ENCODE results near the gene KSR1.
"Not testable (repeated sequence)": the region's sequence is repeated elsewhere in the genome, so short reads cannot be mapped to it uniquely, and the experiment has no call there.

KSR1 gene

DNA sequence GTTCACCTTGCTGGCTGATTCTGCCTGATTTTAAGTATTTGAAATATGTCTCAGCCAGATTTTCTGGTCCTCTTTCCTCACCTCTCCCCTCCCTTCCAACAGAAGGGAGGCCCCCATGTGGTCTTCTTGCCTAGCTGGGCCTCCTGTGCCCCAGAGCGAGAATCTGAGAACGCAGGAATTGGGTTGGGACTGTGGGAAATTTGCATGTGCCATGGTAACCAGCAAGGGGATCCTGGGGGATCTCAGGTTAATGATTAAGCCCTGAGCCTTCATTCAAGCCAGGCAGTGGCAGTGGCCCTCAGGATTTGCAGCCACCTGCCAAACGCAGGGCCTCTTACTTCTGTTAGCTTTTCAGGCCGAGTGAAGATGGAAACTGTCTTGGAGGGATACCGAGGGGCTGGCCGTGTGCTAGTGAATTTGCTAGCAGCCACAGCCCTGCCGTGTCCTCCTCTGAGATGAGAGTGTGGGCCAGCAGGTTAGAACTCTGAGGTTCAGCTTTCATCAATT is 40.2 kb downstream of the KSR1 start:
- no peak for DNase-seq

DNA sequence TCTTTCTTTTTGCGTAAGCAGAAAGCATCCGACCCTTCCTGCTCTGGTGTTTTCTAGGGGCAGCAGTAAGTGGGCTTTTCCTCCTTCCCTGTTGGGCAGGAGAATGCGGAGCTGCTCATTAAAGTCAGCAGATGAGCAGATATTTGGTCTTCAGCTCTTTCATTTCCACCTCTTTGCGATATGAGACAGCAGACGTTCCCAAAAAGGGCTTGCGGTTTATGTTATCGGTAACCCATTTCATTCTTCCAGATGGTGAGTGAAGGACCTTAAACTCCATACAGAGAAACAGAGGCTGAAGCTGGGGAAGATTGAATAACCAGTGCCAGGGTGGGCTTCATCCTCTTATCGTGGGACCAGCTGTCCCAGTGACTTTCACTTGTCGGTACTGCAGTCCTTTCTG is 40.7 kb downstream of the KSR1 start:
- DNase-seq = no peak

DNA sequence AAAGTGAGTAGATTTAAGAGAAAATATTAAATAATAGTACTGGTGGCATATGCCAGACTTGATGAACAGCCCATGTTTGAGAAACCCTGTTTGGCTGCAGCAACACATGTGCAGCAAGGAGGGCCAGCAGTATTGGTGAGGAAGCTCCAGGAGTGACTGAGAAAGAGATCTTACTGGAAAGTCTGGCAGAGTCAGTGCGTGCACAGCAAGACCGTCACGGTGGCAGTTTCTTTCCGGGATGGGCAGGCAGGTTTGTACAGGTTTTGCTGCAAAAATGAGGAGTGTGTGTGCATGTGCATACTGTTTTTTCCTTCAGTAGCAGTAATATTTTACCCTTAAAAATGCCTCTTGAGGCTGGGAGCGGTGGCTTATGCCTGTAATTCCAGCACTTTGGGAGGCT is 41.4 kb downstream of the KSR1 start:
- DNase-seq = no peak

DNA sequence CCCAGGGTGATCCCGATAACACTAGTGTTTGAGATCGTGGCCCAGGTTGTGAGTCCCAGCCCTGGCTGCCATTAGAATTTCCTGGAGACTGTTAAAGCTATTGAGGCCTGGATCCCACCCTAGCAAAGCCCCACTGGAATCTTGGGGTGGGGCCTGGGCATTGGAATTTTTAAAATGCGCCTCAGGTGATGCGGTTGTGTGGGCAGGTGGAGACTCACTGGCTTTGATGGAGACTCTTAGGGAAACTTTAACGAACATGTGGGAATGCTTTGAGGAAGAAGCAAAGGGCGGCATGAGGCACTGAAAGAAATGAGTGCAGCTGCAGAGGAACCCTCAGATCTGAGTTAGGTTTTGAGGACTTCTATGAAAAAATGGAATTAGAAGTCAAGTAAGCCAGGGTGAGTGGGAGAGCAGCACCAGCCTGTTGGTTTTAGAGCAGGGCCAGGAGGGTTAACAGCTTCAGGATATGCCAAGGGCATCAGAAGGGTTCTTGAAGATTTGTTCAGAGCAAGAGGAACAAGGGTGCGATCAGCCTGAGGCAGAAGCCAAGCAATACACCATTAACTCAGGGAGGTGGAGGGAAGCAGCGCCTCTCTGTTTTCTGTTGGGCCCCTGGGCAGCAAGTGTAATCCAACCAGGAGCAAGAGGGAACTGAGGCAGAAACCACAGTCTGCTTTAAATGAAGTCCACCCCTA is 42.5 kb downstream of the KSR1 start:
- no peak for DNase-seq

DNA sequence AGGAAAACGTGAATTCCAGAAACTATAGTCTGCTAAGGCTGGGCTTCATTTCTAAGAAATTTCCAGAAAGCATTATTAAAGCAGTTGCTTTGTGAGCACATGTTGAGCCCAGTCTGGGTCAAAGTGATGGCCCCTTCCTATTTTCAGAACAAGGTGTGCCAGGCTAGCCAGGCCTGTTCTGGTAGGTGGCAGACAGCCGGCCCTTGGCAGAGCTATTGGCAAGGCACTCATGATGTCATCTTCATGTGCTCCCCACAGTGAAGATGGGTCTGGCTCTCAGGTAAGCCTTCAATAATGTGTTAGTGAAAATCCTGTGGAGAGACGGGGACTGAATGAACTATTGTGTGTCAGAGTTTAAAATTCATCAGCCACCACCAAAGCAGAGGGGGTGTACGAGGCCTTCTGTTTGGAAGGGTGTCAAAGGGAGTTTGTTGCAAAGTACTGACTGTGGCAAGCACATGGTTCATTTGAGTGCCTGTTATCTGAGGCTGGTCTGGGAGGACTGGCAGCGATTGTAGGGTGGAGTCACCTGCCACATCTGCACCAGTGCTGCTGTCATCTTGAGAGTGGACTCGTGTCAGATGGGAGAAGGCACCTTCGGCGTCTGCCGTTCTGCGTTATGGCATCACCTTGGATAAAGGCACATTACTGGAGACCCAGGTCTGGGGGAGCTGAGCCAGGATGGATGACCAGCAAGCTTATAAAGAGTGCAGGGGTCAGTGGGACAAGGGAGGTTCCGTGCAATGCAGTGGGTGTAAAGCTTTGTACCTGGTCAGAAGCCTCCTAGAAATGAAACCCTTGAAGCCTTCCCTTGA is 43.4 kb downstream of the KSR1 start:
- DNase-seq = no peak

DNA sequence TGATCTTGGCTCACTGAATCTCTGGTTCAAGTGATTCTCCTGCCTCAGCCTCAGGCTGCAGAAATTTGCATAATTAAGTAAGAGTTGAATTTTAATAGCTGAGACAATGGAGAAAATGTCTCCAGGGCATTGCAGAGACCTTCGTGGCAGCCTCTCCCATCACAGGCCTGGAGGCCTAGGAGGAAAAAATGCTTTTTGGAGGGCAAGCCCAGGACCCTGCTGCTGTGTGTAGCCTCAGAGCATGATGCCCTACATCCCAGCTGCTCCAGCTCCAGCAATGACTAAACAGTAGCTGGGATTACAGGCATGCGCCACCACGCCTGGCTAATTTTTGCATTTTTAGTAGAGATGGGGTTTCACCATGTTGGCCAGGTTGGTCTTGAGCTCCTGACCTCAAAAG is 45.1 kb downstream of the KSR1 start:
- DNase-seq = not testable (repeated sequence)

DNA sequence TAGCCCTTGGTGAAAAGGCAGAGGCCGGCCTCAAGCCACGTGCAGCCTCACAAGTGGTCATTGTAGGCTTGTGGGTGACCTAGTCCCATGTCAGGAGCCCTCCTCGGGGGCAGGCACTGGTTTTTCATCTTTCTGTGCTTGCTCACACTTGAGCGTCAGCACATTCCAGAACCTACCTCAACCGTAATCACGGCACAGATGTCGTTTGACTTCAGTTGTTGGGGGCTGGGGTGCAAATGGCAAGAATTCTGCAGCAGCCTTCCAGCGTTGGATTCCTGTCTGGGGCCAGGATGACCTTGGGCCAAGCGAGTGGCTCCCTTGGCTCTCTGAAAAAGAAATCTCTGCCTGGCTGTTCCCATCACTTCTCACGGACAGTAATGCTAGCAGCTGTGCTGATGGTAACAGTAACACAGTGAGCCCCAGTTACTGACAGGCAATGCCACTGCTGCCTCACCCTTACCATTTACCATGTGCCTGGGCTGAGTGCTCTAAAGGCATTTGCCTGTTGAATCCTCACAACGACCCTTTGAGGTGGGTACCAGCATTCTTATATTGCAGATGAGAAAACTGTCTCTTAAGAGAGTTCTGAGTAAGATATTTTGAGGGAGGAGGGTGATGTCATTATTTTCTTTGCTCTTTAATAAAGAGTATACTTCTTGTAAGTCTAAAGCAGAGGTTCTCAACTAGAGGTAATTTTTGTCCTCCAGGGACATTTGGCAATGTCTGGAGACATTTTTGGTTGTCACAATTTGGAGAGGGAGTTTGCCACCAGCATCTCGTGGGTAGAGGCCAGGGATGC is 46.5 kb downstream of the KSR1 start:
- DNase-seq = no peak

DNA sequence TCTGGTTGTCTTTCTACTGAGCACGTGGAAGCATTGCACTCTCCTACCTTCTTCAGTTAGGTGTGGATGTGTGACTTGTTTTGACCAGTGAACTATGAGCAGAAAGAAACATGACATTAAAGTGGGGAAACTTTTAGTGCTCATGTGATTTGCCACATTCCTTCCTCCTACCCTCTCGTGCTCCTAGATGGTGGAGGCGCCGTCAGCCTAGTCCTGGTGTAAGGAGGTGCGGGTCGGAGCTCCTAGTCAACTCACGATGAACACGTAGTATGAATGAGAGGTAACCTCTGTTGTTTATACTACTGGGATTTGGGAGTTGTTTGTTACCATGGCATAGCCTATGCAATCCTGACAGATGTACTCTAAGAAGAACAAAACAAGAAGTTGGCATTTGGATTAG is 47.4 kb downstream of the KSR1 start:
- DNase-seq = no peak

DNA sequence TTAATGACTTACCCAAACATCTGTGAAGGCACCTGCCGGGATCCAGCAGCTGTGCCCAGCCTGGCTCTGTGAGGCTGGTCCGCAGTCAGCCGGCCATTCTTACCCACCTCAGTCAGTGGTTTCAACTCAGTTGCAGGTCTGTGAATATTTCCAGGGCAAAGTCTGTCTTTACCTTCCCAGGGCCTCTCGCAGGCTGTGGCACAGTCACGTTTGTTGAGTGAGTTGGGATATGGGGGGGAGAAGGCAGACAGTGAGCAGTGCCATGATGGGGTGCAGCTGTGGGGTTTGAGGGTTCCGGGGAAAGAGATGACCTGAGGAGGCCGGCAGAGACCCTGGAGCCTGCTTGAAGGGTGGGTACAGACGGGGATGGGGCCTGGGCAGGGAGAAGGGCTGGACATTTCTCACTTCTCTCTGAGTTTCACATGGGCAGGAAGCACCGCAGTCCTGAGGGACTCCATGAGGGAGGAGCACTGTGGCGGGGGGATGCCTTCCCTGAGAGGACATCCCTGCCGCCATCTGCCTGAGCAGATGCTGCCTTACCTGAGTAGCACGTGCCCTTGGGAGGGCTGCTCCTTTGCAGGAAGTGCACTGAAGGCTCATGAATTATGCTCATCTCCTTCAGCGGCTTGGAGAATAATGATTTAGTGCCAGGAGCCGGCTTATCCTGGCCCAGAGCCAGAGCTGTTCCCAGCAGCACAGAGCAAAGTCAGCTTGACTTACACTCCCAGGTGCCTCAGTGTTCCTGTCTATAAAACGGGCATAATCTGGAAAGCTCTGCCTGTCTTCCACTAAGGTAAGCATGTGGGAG is 48.1 kb downstream of the KSR1 start:
- DNase-seq = no peak

DNA sequence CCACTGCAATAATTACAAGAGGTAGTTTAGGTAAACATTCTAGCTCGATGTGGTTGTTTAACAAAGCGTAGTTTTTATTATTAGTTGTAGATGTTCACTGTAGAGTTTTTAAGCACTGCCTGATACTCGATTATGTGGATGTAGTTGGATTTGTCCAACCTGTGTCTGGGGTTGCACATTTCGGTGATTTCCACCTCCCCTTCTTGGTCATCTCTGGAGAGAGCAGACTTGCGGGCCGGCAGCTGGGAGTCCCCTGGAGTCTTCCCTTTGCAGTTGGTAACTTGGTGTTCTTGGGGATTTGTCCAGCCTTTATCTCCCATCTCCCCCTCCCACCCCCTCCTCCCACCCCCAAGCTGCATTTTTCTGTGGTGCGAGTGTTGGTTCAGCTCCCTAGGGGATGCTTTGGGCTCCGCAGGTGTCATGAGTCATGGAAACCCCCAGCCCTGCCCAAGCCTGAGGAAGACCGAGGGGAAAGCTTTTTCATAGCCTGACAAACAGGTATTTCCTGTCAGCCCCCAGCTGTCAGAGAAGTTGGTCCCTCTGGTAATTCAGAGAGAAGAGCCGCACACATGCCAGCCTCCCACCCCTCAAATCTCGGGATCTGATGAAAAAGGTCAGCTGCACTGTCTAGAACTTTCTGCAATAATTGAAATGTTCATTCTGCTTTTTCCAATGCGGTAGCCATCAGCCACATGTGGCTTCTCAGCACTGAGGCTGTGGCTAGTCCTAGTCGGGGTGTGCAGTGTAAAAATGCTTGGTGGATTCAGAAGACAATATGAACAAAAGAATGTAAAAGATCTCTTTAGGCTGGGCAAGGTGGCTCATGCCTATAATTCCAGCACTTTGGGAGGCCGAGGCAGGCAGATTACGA is 50.3 kb downstream of the KSR1 start:
- no peak for DNase-seq

DNA sequence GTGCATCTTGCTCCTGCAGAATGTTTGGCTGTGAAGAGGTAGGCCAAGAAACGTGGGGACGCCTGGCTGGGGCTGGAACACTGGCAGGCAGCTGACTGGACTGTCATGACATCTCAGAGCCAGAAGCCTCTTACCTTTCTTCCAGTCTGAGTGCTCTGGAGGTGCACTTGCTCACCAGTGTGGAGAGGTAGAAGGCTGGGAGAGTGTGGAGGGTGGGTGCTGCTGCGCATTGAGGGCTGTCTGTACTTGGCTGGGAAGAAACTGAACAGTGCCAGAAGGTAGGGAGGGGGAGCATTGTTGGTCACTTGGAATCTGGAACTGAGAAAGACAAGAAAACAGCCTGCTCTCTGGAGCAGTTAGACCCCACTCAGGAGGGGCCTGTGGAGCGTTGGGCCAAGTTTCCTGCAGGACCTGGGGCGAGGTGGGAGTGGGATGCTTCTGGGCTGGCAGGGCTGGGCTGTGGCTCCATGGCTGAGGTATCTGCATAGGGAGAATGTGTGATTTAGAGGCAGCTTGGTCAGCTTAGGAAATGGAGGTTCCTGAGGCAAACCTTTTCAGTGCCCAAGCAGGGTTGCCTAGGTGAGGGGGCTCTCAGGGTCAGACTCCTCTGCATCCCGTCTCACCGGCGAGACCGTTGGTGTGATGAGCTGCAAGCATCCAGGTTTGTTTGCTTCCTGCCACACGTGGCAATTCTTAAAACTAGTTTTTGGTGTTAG is 55.1 kb downstream of the KSR1 start:
- no peak for DNase-seq

DNA sequence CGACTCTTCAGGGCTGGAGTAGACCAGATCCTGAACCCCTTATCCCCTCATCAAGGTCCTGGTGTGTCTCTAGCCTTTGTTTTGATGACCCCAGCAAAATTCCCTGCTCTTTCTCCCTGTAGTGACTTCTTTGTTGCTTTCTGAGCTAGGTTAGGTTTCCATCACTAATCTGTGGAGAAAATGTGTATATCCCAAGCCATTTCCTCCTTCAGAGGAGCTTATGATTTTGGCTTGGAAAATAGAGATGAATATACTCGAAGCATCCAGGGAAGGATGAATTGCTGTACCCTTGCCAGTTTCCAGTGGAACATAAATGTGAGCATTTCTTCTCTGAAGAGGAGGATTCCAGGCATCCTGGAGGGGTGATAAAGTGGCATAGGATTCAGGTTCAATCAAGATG is 55.8 kb downstream of the KSR1 start:
- DNase-seq = no peak

DNA sequence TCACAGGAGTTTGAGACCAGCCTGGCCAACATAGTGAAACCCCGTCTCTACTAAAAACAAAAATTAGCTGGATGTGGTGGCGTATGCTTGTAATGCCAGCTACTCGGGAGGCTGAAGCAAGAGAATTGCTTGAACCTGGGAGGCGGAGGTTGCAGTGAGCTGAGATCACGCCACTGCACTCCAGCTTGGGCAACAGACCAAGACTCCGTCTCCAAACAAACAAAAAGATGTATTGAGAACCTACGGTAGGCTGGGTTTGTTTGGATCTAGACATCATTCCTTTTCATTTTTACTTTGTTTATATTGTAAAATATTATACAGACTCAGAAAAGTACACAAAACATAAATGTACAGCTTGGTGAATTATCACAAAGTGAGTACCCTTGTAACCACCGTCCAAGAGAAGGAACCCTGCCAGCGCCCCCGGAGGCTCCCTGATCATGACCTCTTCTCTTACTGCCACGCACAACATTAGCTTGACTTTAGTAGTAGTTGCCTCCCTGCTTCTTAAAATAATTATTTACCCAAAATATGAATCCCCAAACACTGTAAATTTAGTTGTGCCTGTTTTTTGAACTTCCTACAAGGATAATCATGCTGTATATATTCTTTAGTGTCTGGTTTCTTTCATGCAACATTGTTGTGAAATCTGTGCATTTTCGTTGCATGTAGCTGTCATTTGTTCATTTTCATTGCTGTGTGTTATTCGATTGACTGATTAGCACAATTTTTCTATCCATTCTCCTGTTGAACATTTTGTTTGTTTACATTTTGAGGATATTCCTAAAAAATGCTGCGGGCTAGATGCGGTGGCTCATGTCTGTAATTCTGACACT is 56.5 kb downstream of the KSR1 start:
- no peak for DNase-seq

DNA sequence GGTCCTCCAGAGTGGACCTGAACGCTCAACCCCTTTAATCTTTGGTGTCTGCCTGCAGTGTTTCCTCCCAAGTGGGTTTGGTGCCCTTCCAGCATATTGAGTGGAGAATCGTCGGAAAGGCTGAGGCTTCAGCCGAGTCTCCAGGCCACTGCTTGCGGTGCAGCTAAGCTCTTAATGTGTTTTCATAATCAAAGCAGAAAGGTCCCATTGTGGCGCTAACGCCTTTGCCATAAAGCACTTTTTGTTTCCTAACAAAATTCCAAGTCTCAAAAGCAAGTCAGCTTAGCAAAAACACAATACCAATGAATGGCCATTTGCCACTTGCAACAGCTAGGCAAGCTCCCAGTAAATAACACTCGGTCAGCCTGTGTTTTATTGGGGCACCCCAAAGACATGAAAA is 57.6 kb downstream of the KSR1 start:
- DNase-seq = no peak

DNA sequence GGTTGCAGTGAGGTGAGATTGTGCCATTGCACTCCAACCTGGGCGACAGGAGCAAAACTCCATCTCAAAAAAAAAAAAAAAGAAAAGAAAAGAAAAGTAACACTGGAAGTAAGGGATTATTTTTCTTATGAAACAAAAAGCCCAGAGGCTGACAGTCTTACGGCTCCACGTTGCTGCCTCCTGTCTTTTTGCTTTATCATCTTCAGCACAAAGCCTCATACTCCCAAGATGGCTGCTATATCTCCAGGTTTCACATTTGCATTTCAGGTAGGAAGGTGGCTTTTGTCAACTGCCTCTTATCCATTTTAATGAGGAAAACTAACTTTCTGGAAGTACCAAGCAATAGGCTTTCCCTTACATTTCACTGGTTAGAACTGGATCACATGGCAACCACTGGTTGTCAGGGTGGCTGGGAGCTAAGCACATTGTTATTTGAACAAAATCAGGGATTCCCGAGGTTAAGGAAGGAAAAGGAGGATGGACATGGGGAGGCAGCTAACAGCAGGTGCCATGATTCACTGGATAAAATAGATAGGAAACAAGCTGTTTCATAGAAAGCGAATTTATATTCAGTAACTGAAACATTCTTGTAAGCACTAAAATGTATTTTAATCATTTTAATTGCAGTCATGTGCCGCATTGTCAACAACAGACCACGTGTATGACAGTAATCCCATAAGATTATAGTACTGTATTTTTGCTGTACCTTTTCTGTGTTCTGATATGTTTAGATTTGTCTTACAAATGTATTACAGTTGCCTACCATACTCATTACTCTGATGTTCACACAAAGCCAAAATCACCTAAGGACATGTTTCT is 58.6 kb downstream of the KSR1 start:
- DNase-seq = no peak

DNA sequence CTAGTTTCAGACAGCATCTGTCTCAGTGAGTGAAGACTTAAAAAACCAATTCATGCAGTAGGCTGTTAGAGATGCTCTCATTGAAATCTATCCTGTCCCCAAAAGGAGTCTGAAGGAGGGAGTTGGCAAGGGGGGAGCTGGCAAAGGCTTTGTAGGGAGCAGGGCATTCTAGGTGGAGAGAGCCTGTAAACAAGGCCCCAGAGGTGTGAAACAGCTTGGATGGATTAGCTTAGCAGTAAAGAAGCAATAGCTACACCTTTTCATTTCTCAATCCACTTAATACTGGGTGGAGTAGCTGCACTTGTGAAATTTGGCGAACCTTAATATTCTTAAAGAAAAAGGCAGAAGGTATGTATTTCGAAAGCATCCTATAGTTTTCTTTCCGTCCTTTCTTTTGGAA is 61.8 kb downstream of the KSR1 start:
- no peak for DNase-seq

DNA sequence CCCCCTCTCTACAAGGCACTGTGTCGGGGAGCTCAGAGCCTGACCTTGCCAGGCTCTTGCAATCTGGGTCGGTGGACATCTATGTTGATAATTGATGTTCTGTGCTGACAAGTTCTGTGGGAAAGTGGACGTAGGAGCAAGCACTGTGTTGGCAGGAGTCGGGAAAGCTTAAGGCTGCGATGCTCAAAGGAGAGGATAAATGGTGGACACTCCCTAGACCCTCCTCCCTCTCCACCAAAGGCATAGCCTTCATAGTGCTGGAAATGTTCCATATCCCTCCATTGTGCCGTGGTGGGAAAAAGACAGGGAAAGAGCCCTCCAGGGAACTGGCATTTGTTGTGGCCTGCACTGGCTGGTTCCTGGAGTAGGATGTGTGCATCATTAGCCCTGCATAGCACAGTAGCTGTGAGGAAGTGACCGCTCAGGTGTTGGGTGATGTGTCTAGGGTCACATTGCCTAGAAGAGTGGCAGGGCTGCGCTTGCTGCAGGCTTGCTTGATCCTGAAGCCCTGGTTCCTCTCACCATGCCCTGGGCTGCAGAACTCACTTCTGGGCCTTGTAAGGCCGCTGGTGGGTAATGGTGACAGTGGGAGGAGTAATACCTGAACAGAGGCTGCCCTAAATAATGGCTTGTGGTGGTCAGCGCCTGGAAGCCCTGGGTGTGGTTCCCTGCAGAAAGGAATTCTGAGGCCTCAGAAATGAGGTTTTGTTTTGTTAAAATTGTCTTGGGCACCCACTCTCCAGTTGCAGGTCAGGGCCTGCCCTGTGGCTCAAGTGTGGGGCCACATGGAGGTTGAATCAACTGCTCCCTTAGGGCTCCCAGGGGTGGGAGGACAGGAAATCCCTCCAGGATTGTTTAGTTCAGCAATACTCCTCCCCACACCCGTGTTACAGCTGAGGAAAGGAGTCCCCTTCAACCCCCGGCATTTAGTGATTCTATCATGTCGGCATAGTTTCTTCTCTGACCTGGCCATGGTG is 62.6 kb downstream of the KSR1 start:
- DNase-seq = no peak

DNA sequence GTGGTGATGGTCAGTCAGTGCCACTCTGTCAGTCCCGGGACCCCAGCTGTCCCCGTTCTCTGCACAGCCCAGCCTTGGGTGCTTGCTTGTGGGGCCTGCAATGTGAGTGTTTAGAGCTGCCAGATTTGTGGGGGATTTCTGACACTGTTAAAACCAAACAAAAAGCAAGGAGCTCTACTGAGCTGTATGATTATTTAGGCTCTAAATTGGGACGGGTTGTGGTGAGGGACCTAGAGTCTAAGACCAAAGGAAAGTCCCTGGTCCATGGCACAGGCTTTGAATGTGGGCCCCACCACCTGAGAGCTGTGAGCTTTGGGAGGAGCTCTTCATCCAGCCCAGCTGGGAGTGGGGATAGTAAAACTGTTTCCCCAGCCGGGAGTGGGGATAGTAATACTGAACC is 63.3 kb downstream of the KSR1 start:
- no peak for DNase-seq
